Jurkat, Clone E6-1 (cell line): Measurements from ENCODE around the gene PRSS33.

Experiments used
- DNase-seq: peaks from one replicate; pipeline ENCODE4 v3.0.0-alpha.2; 2011; ENCODE audit warnings: low read depth, low spot score
- H3K4me3 ChIP-seq: 2 replicates; pipeline ENCODE4 v1.5.1; 2011; ENCODE audit warnings: mild to moderate bottlenecking, low read length, control low read depth, moderate library complexity

The PRSS33 gene

GRCh38 chr16:2806286-2806685 lies 18.9 kb upstream of the PRSS33 start:
- no peak overlapping the region for H3K4me3 ChIP-seq
- no peak for DNase-seq

- DNase-seq, result no peak
Observed at GRCh38 chr16:2804728-2805127, 17.4 kb upstream of the PRSS33 start.

GRCh38 chr16:2803545-2804195 lies 16.3 kb upstream of the PRSS33 start:
- DNase-seq, result no peak
- H3K4me3 ChIP-seq, result no peak overlapping the region

More at GRCh38 chr16:2804728-2805127, 17.4 kb upstream of the PRSS33 start:
- no peak overlapping the region for H3K4me3 ChIP-seq

GRCh38 chr16:2799859-2800226 lies 12.5 kb upstream of the PRSS33 start:
- no peak for DNase-seq

GRCh38 chr16:2799205-2799858 lies 12.0 kb upstream of the PRSS33 start:
- no peak for DNase-seq
- H3K4me3 ChIP-seq, result no peak overlapping the region

More at GRCh38 chr16:2799859-2800226, 12.5 kb upstream of the PRSS33 start:
- H3K4me3 ChIP-seq, result no peak overlapping the region

GRCh38 chr16:2798723-2799204 lies 11.4 kb upstream of the PRSS33 start:
- no peak overlapping the region for H3K4me3 ChIP-seq
- DNase-seq, result no peak

GRCh38 chr16:2795395-2796143 lies 8.2 kb upstream of the PRSS33 start:
- DNase-seq, result no peak
- no peak overlapping the region for H3K4me3 ChIP-seq

- no peak overlapping the region for H3K4me3 ChIP-seq
- DNase-seq, result no peak
Observed at GRCh38 chr16:2792940-2793339, 5.6 kb upstream of the PRSS33 start.

- no peak for DNase-seq
- no peak overlapping the region for H3K4me3 ChIP-seq
Observed at GRCh38 chr16:2791174-2791573, 3.8 kb upstream of the PRSS33 start.

- DNase-seq, result no peak
- H3K4me3 ChIP-seq, result no peak overlapping the region
Observed at GRCh38 chr16:2790631-2791030, 3.3 kb upstream of the PRSS33 start.

- DNase-seq, result no peak
- H3K4me3 ChIP-seq, result no peak overlapping the region
Observed at GRCh38 chr16:2787961-2788360, 601 bp upstream of the PRSS33 start.

GRCh38 chr16:2786826-2787151 lies 571 bp downstream of the PRSS33 start:
- no peak overlapping the region for H3K4me3 ChIP-seq
- no peak for DNase-seq

GRCh38 chr16:2786061-2786825 lies 1.1 kb downstream of the PRSS33 start:
- H3K4me3 ChIP-seq, result no peak overlapping the region
- no peak for DNase-seq

- H3K4me3 ChIP-seq, result no peak overlapping the region
- no peak for DNase-seq
Observed at GRCh38 chr16:2785101-2785991, 2.0 kb downstream of the PRSS33 start.

GRCh38 chr16:2784358-2785100 lies 2.8 kb downstream of the PRSS33 start:
- DNase-seq, result no peak
- no peak overlapping the region for H3K4me3 ChIP-seq

- no peak for DNase-seq
- no peak overlapping the region for H3K4me3 ChIP-seq
Observed at GRCh38 chr16:2783581-2784357, 3.6 kb downstream of the PRSS33 start.

GRCh38 chr16:2782583-2783351 lies 4.6 kb downstream of the PRSS33 start:
- no peak for DNase-seq
- H3K4me3 ChIP-seq, result no peak overlapping the region
